ENCODE results near the gene CLIC1.

Gene CLIC1

DNA sequence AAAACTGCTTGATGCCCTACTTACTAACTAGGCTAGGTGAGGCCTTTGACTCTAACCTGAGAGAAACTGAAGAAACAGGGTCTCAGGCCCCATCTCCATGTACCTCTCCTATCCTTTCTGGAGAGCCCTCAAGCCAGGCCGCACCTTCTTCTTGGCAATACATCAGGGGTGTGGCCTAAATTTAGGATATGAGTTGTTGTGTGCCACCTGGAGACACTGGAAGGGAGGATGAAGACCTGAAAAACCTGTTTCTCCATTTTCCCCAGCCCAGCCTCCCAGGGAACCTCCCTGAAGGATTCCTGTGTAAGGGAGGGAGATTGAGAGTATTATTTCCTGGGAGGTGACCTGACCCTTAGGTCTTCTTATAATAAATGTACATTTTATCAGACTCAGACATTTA lies 18.1 kb downstream of the CLIC1 start:
- TF ChIP-seq, protein P1, sequence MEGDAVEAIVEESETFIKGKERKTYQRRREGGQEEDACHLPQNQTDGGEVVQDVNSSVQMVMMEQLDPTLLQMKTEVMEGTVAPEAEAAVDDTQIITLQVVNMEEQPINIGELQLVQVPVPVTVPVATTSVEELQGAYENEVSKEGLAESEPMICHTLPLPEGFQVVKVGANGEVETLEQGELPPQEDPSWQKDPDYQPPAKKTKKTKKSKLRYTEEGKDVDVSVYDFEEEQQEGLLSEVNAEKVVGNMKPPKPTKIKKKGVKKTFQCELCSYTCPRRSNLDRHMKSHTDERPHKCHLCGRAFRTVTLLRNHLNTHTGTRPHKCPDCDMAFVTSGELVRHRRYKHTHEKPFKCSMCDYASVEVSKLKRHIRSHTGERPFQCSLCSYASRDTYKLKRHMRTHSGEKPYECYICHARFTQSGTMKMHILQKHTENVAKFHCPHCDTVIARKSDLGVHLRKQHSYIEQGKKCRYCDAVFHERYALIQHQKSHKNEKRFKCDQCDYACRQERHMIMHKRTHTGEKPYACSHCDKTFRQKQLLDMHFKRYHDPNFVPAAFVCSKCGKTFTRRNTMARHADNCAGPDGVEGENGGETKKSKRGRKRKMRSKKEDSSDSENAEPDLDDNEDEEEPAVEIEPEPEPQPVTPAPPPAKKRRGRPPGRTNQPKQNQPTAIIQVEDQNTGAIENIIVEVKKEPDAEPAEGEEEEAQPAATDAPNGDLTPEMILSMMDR (IDR thresholded peaks at IDR 0.05; ENCODE audit: insufficient read depth, missing control alignments) = no peak
- DNase-seq (ENCODE audit: insufficient read length, low spot score) (no peak), FAIRE-seq (no peak)

DNA sequence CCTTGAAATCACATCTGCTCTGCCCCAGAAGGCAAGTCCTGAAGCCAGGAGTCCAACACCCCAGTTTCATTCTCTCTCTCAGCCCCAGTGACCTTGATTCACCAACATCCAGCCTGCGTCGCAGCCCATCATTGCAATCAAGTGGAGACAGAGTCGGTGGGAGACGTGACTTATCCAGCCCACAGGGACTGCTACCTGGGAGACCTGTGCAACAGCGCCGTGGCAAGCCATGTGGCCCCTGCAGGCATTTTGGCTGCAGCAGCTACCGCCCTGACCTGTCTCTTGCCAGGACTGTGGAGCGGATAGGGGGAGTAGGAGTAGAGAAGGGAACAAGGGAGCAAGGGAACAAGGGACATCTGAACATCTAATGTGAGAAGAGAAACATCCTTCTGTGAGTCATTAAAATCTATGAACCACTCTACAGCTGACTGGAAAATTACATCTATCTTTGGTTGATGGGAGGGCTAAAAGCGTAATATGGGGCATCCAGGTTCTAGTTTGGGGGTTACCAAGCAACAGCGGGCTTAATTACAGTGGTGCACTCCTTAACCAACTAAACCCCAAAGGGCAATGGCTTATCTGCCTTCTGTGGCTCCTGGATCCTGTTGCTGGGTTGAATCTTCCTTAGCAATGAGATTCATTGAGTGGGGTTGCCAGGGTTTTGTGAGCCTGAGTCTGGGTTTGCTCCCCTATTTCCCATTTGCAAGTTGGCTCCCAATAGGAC lies 18.7 kb downstream of the CLIC1 start:
- DNase-seq (ENCODE audit: insufficient read length, low spot score) (no peak), FAIRE-seq (no peak)
- TF ChIP-seq, protein P1 (IDR thresholded peaks at IDR 0.05; ENCODE audit: insufficient read depth, missing control alignments) = no peak

GRCh38 chr6:31715022-31715958 lies 21.0 kb downstream of the CLIC1 start, which contains the start of gene LY6G6D:
Gene LY6G6D, plus strand, starts transcription at chr6:31715348. Its CDS starts 8 bp downstream, at chr6:31715356.
- no peak for DNase-seq (ENCODE audit: insufficient read length, low spot score)
- TF ChIP-seq, protein P1 (IDR thresholded peaks at IDR 0.05; ENCODE audit: insufficient read depth, missing control alignments) = no peak
- no peak for FAIRE-seq

- TF ChIP-seq, protein P1 (IDR thresholded peaks at IDR 0.05; ENCODE audit: insufficient read depth, missing control alignments) = no peak
- no peak for DNase-seq (ENCODE audit: insufficient read length, low spot score)
- FAIRE-seq = no peak
Observed at GRCh38 chr6:31713991-31714684, 22.2 kb downstream of the CLIC1 start.

GRCh38 chr6:31713465-31713864 lies 22.9 kb downstream of the CLIC1 start:
- FAIRE-seq (no peak), DNase-seq (ENCODE audit: insufficient read length, low spot score) (no peak)
- TF ChIP-seq, protein P1 (IDR thresholded peaks at IDR 0.05; ENCODE audit: insufficient read depth, missing control alignments) = no peak

DNA sequence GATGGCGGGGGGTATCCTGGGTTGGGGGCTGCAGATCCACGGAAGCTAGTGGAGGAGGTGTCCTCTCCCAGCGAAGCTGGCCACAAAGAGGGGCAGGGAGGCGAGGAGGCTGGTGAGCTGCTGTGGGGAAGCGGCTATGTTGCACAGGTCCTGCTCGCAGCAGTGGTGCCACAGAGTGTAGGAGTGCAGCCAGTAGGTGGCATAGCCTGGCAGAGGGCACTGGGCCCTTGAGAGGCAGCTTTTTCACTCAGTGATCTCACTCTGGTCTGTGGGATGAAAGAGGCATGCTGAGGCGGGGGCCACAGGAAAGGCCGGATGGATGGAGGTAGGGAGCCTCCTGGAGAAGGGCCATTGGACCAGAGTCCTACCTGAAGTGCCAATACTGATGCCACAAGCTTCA lies 24.0 kb downstream of the CLIC1 start:
- TF ChIP-seq, protein P1 (IDR thresholded peaks at IDR 0.05; ENCODE audit: insufficient read depth, missing control alignments) = no peak
- FAIRE-seq = no peak
- DNase-seq (ENCODE audit: insufficient read length, low spot score) = no peak
